ENCODE results near the gene NR2F1-AS1.

The NR2F1-AS1 gene

DNA sequence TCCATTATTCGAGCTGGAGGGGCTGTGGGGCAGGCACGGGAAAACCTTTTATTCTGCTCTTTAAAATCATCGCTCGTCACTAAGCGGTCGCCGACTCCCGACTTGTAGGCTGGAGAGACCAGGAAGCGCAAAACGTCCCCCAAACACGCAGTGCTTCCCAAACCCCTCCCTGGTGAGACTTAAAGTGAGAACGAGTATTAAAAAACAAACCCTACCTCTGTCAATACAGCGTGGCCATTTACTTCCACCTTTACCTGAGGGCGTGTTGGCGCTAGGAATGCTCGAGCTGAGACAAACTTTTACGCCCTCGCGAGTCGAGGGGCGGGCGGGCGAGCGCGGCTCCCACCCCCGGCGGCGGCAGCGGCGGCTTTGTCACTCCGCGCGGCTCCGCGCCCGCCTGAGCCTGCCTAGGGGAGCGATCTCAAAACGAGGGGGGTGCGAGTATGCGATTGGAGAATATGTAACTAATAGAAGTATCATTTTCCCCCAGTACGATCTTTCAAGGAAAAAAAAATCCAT lies at the start of gene NR2F1-AS1:
TSS of gene NR2F1-AS1 (minus strand) at position 293 of the 519 bp plus-strand sequence.
- no peak for DNase-seq

DNA sequence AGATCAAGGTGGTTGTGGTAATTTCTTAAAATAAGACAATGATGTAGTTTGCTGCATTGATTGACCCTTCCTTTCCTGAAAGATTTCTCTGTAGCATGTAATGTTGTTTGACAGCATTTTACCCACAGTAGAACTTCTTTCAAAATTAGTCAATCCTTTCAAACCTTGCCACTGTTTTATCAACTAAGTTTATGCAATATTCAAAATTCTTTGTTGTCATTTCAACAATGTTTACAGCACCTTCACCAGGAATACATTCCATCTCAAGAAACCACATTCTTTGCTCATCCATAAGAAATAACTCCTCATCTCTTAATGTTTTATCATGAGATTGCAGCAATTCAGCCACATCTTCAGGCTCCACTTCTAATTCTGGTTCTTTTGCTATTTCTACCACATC lies 45.8 kb upstream of the NR2F1-AS1 start:
- DNase-seq = no peak

DNA sequence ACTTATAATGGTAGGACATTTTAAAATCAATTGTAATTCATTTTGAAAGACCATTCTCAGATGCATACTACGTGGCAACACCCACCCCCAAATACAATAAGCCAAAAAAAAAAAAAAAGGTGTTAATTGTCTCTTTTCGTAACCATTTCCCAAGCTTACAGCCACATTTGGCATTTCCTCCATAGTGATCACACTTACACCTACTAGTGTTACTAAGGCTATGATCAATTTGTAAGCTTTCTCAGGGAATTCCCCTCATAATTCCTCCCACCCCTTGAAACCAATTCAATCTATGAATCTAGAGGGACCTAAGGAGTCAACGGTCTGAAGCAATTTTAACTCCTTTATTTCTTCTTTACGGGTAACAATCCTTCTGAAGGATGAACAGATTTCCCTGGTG lies 42.1 kb upstream of the NR2F1-AS1 start:
- DNase-seq = no peak

DNA sequence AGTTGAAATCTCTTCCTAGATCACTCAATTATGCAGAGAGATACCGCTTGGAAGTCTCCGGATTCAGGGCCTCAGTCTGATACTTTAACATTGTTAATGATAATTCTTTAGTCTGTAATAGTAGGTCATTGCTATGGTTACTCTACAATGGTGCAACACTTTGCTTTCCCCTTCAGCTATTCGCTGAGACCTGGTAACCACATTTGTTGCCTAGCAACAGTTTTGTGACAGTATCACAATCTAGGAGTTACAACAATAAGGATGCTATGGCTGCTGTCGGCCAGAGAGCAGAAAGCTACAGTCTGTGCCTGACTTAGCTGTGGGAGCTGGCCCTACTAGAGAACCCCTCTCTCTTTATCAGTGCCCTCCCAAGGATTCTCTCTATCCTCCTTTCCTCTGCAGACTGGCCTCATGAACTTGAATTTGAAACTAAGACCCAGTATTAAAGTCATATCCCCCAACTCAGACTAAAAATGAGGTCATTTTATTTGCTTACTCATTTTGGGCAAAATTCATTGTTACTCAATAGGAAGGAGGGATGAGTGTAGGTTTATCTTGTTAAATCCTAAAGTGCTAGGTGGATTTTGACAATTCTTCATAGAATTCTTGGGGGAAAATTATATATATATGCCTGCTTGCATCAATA lies 41.3 kb upstream of the NR2F1-AS1 start:
- peak; percentile 28 for DNase-seq

DNA sequence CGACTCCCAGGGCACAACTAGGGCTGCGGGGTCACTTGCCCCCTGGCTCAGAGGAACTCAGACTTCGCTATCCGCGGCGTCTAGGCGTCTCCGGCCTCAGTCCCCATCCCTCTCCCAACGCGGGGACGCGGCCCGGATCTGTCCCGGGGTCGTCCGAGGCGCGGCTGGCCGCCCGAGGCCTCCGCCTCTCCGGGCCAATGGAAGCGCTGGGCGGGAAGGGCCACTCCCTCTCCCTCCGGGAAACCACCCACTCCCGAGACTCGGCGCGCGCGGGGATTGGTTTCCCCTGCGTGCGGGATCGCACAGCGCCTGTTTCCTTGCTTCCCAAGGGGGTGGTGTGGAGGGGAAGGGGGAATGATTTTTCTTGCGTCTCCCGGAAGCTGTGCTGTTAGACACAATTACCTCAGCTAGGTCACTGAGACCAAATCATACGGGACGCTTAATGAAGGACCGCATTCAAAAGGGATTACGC lies 40.3 kb upstream of the NR2F1-AS1 start:
- DNase-seq = no peak

DNA sequence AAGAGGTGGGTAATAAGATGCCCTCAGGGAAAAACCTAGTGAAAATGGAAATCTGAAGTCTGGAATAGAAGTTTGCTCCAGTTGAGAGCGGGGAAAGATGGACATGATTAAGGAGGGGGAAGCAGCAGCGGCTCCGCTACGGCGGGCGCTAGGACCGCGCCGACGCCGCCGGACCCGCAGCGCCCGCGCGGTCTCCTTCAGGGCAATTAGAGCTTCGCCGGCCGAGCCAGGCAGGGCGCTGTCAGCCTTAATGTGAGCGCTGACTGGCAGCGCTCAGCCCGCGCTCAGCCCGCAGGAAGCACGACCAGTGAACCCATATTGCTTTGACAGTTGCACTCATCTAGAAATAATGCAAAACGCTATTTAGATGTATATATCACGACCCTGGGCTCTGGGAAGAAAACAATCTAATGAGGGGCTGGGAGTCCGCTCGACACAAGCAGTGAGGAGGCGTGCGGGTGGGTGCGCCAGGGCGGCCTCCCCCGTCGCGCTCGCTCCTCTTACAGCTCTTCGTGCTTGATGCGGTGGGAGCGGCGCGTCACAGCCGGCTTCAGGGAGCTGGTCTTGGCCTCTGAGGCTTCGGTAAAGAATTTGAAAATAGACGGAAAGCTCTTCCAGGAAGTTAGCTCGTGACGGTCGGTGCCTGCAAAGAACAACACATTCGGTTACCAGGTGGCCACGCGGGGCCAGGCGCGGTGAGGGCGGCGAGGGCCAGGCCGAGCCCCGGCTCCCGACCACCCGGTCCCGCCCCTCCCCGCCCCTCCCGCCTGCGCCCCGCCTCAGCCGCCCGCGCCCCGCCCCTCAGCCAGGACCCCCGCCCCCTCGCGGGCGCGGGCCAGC lies 39.7 kb upstream of the NR2F1-AS1 start:
- DNase-seq = peak; percentile 42

DNA sequence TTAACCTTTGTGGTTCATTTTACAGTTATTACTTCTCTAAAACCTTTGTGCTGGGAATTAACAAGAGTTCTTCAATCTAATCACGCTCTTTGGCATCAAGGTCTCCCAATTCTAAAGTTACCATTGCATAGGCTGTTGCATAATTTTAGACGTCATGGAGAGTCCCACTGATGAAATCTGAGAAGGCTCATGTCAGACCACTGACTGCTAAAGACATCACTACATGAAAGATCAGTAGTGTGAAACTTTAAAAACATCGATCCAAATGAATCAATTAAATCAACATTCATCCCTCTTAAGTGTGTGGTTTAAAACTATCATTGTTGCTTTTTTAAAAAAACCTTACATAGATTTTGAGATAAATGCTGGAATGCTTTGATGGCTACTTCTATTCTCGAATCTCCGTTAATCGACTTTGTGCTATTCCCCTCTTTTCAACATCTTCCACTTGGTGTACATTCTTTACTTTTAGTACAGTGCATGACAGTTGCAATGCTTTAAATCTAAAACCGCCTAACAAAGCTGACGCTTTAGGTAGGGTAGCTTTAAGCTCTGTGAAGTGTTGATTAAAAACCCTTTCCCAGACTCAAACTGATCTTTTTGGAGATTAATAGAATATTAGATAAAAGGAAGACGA lies 35.6 kb upstream of the NR2F1-AS1 start:
- no peak for DNase-seq

DNA sequence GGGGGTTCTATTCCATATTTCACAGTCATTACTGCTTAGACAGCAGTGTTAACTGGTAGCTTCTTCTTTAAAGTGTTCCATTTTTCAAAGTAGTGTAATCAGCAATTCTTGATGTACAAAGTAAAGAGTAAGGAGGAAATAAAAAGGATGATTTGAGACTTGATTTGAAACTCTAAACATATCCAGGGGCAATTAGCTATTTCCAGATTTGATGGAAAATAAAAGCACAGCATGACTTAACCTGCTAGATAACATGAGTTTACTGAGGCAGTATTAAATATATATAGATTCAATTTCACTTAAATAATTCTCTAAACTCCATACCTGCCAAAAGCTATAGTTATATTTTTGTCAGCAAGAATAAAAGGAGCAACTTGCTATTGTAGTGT lies 31.8 kb upstream of the NR2F1-AS1 start:
- no peak for DNase-seq

DNA sequence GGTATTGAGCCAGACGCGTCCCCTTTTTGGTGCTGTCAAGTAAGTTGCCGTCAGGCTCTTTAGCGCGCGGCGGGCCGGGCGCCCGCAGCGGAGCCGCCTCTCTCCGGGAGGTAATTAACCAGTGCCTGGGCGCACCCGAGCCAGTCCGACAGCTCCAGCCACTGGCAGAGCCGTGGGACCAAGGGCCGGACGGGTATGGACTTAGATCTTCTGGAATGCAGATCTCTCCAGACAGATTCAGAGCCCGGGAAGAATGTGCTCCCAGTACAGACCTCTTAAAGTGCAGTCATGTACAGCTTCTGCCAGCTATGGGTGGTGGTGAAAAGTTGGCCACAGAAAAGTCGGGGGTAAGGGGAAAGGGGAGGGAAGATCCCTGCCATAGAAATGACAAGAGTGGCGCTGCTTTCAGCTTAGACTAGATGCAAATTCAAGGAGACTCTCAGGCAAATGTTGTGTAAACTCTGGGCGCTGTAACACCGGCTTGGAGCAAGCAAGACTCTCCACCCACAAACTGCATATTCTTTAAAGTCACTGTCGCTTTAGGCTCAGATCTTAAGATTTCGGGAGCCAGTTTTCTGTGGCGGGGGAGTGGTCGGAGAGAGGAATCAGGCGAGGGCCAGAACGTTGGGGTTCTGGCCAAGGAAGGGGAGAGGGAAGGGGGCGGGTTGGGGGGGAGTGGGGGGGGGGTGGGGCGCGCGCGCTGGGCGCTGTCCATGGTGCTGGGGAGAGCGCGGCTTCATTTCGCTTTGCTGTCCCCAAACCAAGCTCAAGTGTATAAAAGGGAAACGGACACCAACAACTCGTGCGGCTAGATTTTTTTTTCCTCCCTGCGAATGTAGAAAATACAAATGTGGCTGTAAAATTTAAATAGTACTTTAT lies 31.2 kb upstream of the NR2F1-AS1 start:
- DNase-seq = no peak

DNA sequence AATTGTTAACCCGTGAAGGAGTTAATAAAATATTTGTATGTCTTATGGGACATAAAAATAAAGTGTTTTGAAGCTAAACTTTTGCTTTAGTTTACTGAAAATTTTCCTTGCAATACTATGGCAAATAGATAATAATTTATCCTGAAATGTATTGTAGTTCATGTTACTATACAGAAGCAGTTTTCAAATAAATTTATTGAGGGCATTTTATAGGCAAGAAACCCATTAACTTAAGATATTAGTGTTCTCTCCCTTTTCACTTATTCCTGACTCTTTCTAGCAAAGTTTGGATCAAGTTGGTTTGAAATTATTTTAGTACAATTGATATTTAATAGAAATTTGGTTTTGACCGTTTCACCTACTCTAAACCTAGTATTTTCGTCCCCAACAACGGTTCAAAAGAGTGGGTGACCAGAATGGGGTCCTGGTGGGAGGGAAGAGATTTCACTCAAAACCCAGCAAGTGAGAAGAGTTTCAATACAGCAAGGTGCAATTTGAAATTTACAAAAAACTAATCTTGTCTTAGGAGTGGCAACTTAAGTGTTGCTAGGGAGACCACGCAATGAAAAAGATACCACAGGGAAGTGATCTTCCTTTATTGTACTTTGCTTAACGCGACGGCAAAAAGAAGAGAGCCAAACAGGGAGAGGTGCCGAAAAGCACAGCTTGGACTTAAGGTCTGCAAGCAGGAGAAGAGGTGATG lies 30.4 kb upstream of the NR2F1-AS1 start:
- DNase-seq = no peak

DNA sequence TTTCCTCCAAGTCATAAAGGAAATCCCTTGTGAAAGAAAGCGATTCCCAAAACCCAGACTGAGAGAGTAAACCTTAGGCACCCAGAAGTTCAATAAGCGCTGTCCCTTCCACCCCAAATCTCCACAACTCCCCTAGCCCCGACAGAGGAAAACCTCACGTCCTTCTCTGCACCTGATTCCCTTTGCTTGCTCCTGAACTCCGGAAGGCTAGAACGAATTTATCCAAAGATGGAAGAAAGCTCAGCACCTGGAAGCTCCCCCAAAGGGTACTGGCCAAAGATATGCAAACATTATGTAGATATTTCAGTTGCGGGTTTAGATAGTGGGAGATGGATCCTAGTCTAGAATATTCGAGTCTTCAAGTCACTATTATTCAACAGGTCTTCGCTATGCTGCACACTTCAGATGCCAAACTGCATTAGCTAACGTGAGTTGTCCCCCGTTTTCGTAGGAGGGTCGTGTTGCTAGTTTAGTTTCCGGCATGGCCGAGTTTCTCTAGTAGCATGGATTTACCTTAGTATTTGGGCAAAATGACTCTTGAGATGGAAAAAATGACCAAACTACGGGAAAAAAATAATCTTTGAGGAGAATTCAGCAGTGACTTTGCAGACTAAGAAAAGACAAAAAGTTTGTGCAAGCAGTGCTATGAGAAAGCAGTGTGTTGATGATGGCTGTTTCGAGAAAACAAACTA lies 29.7 kb upstream of the NR2F1-AS1 start:
- DNase-seq = no peak

DNA sequence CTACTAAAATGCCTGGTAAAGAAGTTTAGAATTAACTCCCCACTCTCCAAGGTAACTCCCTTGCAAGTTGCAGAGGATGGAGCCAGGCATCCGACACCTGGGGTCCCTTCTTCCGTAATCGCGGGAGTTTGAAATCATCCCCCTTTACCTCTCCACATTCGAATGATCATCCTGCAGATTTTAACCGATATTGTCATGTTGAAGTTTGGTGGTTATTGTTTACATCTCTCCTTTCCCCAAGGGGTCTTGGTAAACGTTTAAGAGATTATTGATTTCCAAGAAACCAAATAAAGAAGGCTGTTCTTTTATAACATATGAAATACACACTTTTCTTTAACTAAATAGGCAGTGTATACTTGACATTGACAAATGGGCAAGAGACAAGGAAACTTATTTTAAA lies 28.7 kb upstream of the NR2F1-AS1 start:
- DNase-seq = no peak

DNA sequence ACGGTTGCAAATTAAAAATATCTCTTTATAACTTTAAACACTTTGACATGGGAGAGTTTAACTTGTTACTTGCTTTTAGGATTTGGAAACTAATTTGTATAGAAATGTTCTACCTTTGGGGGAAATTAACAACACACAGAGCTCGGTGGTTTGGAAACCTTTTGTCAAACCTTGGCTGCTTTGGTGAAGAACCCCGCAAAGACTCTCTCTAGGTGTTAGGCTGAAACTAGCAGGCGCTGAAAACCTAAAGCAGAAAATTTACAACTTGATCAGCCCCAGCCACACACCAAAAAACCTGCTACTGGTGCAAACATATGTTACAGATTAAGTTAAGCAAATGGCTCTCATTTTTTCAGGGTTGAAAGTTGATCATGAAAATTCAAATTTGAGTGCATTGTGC lies 27.8 kb upstream of the NR2F1-AS1 start:
- DNase-seq = no peak

DNA sequence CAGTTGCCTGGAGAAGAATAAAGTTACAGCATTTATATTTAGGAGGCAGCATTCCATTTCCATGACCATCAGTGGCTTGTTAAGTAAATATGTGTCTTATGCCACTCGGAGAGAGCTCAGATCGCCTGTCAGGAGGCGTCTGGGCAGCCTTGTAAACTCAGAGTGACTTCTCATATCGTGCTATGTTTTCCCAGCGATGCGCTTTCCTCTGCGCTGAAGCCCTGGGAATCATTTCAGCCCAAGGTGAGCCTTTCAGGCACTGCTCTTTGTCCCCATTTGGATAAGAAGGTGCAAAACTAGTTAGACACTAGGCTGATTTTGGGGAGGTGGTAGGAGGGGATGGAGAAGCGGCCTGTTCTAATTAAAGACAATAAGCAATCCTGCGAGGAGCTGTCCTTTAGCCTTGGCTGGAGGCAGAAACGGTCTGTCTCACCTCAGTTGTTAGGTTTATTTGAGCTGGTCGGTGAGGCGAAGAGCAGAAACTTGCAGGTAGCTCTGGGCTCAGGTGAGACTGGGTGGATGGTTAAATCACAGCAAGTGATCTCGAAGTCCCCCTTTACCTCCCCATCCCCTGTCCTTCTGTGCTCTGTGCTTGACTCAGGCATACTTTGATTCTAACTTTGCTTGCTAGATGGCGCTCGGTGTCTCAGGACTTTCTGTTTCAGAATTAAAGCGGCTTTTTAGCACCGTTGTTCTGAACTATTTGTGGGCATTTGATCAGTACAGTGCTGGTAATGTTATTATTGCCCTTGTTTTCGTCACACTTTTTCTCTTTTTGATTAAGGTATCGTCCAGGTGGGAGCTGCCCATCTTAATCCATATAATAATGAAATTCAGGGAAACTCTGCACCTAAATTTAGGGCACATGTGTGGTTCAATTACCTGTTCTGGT lies 26.6 kb upstream of the NR2F1-AS1 start:
- DNase-seq = no peak

DNA sequence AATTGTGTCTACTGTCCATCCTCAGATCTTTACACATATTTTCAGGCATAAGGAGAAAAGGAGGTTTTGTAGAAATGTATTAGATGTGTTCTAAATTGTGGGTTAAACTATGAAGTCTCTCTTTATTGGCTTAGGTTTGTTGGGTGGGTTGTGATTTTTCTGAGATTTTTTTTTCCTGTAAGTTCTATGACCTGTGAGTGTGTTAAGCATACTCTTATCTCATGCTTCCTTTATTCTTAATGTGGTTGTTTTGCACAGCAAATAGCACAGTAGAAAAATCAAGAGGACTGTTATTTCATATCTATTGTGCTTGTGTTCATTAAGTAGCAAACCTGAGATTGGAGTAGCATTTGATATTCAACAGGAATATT lies 25.3 kb upstream of the NR2F1-AS1 start:
- DNase-seq = no peak

DNA sequence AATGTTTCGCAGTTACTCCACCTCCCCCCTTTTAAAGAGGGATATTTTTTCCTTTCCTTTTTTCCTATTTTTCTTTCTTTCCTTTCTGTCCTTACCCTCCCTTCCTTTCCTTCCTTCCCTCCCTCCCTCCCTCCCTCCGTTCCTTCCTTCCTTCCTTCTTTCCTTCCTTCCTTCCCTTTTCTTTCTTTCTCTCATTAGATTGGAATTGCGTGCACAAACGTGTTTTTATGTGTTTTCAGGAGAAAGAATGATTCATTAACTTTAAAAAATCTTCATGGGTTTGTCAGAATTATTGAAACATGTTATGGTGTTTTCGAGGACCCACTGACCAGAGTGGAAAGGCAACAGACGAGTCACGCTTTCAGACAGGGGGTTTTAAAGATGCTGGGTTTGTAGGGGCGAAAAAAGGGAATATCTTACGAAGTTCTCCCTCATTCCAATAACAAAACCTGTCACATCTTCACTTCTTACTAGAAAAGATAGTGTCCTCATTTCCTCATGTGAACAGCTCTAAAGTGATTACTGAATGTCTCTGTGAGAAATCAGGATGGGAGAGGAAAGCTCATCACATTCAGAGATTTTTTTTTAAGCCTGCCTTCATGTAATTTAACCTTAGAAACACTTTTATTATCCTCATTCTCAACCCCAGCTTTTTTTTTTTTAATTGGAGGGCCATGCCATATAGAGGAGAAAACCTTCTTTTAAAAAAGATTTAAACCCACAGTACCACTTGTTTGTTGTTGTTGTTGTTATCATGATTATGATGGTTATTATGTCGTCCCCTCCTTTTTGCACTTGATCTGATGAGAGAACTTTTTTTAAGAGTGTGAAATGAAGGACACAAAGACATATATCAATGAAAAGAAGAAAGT lies 23.9 kb upstream of the NR2F1-AS1 start:
- no peak for DNase-seq

DNA sequence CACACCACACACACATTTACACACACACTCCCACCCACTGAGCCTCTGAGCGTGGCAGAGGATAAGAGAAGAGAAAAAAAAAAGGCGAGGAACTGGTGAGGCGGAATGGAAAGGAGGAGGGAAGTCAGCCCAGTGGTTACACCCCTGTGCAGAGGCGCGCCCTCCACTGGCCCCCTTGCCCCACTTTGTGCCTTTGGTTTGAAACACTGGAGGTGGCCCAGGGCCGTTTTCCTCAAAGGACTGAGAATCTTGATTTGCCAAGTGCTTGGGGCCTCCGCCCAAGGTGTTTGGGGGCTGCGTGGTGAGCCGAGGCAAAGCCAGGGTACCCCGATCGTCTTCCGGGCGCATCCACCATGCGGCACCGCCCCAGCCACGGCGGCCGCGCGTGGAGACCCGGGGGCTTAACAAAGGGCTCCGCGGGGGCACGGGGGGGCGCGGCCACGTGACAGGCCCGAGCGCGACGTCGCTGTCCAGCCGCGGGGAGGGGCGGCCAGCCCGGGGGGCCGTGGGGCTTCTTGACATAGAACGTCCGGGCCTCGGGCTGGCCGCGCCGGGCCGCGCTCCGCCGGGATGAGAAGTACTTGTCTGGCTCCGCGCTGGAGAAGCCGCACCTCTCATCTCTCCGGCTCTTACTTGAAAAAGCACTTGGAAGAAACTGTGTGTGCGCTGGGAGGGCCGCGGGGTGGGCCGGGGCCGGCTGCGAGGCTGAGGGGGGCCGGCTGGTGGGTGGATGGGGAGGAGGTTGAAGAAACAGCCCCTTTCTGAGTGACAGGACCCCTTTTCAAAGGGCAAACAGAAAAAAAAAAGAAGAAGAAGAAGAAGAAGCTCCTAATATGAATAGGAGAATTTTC lies 23.0 kb upstream of the NR2F1-AS1 start:
- DNase-seq = no peak

DNA sequence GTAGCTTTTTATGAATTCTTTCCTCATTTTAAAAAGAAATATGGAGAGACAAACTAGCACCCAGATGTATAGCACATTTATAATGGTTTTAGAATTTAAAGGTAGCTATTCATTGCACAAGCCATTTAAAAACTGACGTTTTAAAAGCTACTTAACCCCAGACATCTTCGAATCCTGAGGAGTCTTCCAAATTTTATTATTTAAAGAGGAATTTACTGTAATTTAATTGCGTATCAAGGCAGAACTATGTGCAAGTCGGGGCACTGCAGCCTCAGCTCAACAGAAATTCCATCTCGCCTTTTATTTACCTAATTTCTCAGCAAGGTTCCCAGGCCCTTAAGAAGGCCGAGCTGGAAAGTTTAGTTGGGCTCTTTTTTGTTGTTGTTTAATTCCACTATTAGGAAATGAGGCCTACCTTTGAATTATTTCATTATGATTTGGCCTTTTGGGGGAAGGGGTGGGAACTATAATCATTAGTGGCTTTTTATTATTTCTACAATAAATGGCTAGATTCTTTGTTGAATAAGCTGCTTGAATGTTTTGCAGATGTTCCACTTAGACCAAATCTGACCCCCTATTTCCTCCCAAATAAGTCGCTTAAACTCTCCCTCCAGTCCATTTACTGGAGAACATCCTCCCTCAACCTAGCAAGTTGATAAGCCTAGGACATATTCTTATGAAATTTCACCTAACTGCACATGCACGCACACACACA lies 22.2 kb upstream of the NR2F1-AS1 start:
- no peak for DNase-seq

Measured in activated CD4-positive, alpha-beta T cell treated with anti-CD3 and anti-CD28 coated beads, Interleukin-2, amount 50 U/mL, for 1 hour (primary cell).